PFSK-1 (cell line): ENCODE measurements around the gene LCN6.

ENCODE experiments used
- REST ChIP-seq, 2 experiments: IDR thresholded peaks; 2 replicates each; pipeline versions ENCODE4 v1.6.1 to v1.8.0; 2011 to 2012; ENCODE audit warnings: low read depth in 2 of 2, low read length in 2 of 2, control low read depth in 1 of 2, inconsistent platforms in 1 of 2, mild to moderate bottlenecking in 1 of 2, moderate library complexity in 1 of 2; ENCODE audit not compliant: insufficient read depth in 1 of 2
- TAF1 ChIP-seq: IDR thresholded peaks from 2 replicates; pipeline ENCODE4 v1.6.1; 2012; ENCODE audit warnings: low read length, control low read depth, borderline replicate concordance; ENCODE audit not compliant: insufficient read depth

GRCh38 chr9:136750526-136750925 is 2.2 kb upstream of the LCN6 start:
- TF ChIP-seq REST (IDR thresholded peaks at IDR 0.05; ENCODE audit: insufficient read depth in 1 of 2, low read depth in 2 of 2, low read length in 2 of 2) (no peak), TAF1 (no peak)
